DOHH2 (cell line): Measurements from ENCODE around the gene DNAAF5.

Experiments
- H3F3A ChIP-seq: fragments of 200-600 bp; sonication (generic), shearing (Covaris generic); 2 replicates; pipeline ENCODE4 v1.6.0; 2016; ENCODE audit warnings: antibody characterized with exemption, mild to moderate bottlenecking; ENCODE audit not compliant: control insufficient read depth, insufficient read depth
- H3K27ac ChIP-seq: fragments of 200-600 bp; sonication (generic); 2 replicates; pipeline ENCODE4 v1.5.1; 2014; ENCODE audit warnings: low read depth, mild to moderate bottlenecking, low read length, moderate library complexity
- H3K27me3 ChIP-seq: fragments of 200-600 bp; sonication (generic); 2 replicates; pipeline ENCODE4 v1.6.1; 2014; ENCODE audit warnings: mild to moderate bottlenecking, low read length, mixed read lengths; ENCODE audit not compliant: control insufficient read depth
- H3K36me3 ChIP-seq: fragments of 200-600 bp; sonication (generic); 2 replicates; pipeline ENCODE4 v1.6.1; 2014; ENCODE audit warnings: mild to moderate bottlenecking, low read length, moderate library complexity, mixed read lengths; ENCODE audit not compliant: control insufficient read depth
- H3K4me1 ChIP-seq: fragments of 200-600 bp; sonication (generic); 2 replicates; pipeline ENCODE4 v1.6.1; 2014; ENCODE audit warnings: mild to moderate bottlenecking, low read length, mixed read lengths; ENCODE audit not compliant: control insufficient read depth
- H3K4me2 ChIP-seq: fragments of 200-600 bp; sonication (generic); 2 replicates; pipeline ENCODE4 v1.6.0; 2014; ENCODE audit warnings: mild to moderate bottlenecking, low read length, moderate library complexity
- H3K4me3 ChIP-seq: fragments of 200-600 bp; sonication (generic); 2 replicates; pipeline ENCODE4 v1.5.1; 2014; ENCODE audit warnings: mild to moderate bottlenecking, low read length, mixed read lengths
- H3K79me2 ChIP-seq: fragments of 200-600 bp; sonication (generic); 2 replicates; pipeline ENCODE4 v1.6.1; 2014; ENCODE audit warnings: mild to moderate bottlenecking, low read length, mixed read lengths; ENCODE audit not compliant: control insufficient read depth
- H3K9me2 ChIP-seq: fragments of 200-600 bp; sonication (generic); replicated peaks from 2 replicates; pipeline ENCODE4 v1.6.1; 2014; ENCODE audit warnings: mild to moderate bottlenecking, low read length, mixed read lengths; ENCODE audit not compliant: control insufficient read depth
- H3K9me3 ChIP-seq: fragments of 200-600 bp; sonication (generic); 2 replicates; pipeline ENCODE4 v1.6.1; 2014; ENCODE audit warnings: antibody characterized with exemption, low read length, mixed read lengths; ENCODE audit not compliant: control insufficient read depth, insufficient read depth
- H4K20me1 ChIP-seq: fragments of 200-600 bp; sonication (generic); 2 replicates; pipeline ENCODE4 v1.6.0; 2014; ENCODE audit warnings: low read depth, mild to moderate bottlenecking, antibody characterized with exemption, low read length, moderate library complexity; ENCODE audit not compliant: control insufficient read depth, insufficient read depth
- CTCF ChIP-seq: fragments of 200-600 bp; sonication (generic); IDR thresholded peaks from one replicate; pipeline ENCODE4 v1.5.1; 2014; ENCODE audit warnings: antibody characterized with exemption, mild to moderate bottlenecking, low read depth, low read length; ENCODE audit not compliant: poor library complexity, severe bottlenecking
- EZH2phosphoT487 ChIP-seq: fragments of 200-600 bp; sonication (generic); IDR thresholded peaks from 2 replicates; pipeline ENCODE4 v1.6.1; 2017; ENCODE audit warnings: borderline replicate concordance, mild to moderate bottlenecking, antibody characterized with exemption, low read length, moderate library complexity, mixed read lengths

DNAAF5 gene

GRCh38 chr7:739455-739982 is 13.0 kb downstream of the DNAAF5 start:
- H3K27ac ChIP-seq, result no peak overlapping the region
- H3K4me3 ChIP-seq, result no peak overlapping the region
- no peaks in the 10 kb centered on the region for H3K9me2 ChIP-seq
- no peaks in the 10 kb centered on the region for H3K27me3 ChIP-seq
- TF ChIP-seq EZH2phosphoT487 (no peak), CTCF (no peak)
- H3K79me2 ChIP-seq, result peaks cover 67% of the 10 kb centered on the region
- H3K4me1 ChIP-seq, result no peaks in the 10 kb centered on the region
- H4K20me1 ChIP-seq, result 0 out of 2 replicates have a peak, but pooled peaks cover 5% of the 10 kb centered on the region
- peaks cover 71% of the 10 kb centered on the region for H3K36me3 ChIP-seq
- peaks cover 9% of the 10 kb centered on the region for H3K9me3 ChIP-seq
- H3F3A ChIP-seq, result no peaks in the 10 kb centered on the region
- no peak overlapping the region for H3K4me2 ChIP-seq

- Histone ChIP-seq H3K4me3 (no peak overlapping the region), H3K79me2 (peaks cover 66% of the 10 kb centered on the region), H3K4me1 (no peaks in the 10 kb centered on the region), H4K20me1 (0 out of 2 replicates have a peak, but pooled peaks cover 5% of the 10 kb centered on the region), H3K27ac (no peak overlapping the region), H3F3A (no peaks in the 10 kb centered on the region), H3K36me3 (peaks cover 71% of the 10 kb centered on the region), H3K4me2 (no peak overlapping the region), H3K9me2 (no peaks in the 10 kb centered on the region), H3K27me3 (no peaks in the 10 kb centered on the region), H3K9me3 (peaks cover 1% of the 10 kb centered on the region; the same call in 1 of the 2 replicates)
- TF ChIP-seq EZH2phosphoT487 (no peak), CTCF (no peak)
Measured at GRCh38 chr7:739983-740942, 13.8 kb downstream of the DNAAF5 start.

GRCh38 chr7:741191-741671 is 14.7 kb downstream of the DNAAF5 start:
- H4K20me1 ChIP-seq, result 0 out of 2 replicates have a peak, but pooled peaks cover 5% of the 10 kb centered on the region
- TF ChIP-seq CTCF (no peak), EZH2phosphoT487 (no peak)
- H3K27me3 ChIP-seq, result no peaks in the 10 kb centered on the region
- H3K27ac ChIP-seq, result no peak overlapping the region
- no peaks in the 10 kb centered on the region for H3K9me2 ChIP-seq
- H3K4me3 ChIP-seq, result no peak overlapping the region
- H3K9me3 ChIP-seq, result no peaks in the 10 kb centered on the region
- no peak overlapping the region for H3K4me2 ChIP-seq
- H3K79me2 ChIP-seq, result peaks cover 66% of the 10 kb centered on the region
- peaks cover 73% of the 10 kb centered on the region for H3K36me3 ChIP-seq
- H3K4me1 ChIP-seq, result no peaks in the 10 kb centered on the region
- H3F3A ChIP-seq, result no peaks in the 10 kb centered on the region
